Uterus (tissue), 4 donors: Measurements from ENCODE around the gene MISP. TPM values are rescaled to one million over a fixed set of nuclear protein-coding genes. Genes with fewer than 3 reads are reported as not detected.

Experiments used
- DNase-seq, 2 donors: peaks; one replicate each; pipeline ENCODE4 v3.0.0-alpha.2; 2019 to 2020
- H3K27ac ChIP-seq, 2 donors: fragments of 200-600 bp; sonication (generic); 1 replicate in 1 of 2; 2 replicates in 1 of 2; pipeline ENCODE4 v1.5.1; 2016 to 2018
- H3K27me3 ChIP-seq, 2 donors: fragments of 200-600 bp; sonication (generic); one replicate each; pipeline ENCODE4 v1.5.1; 2018 to 2019; ENCODE audit warnings: control low read depth in 1 of 2
- H3K36me3 ChIP-seq, 2 donors: fragments of 200-600 bp; sonication (generic); one replicate each; pipeline ENCODE4 v1.5.1; 2019; ENCODE audit warnings: control low read depth in 1 of 2
- H3K4me1 ChIP-seq, 2 donors: fragments of 200-600 bp; sonication (generic); one replicate each; pipeline ENCODE4 v1.5.1; 2018 to 2019; ENCODE audit warnings: control low read depth in 1 of 2
- H3K4me3 ChIP-seq, 2 donors: fragments of 200-600 bp; sonication (generic); 1 replicate in 1 of 2; 2 replicates in 1 of 2; pipeline ENCODE4 v1.5.1; 2018 to 2019; ENCODE audit warnings: mild to moderate bottlenecking in 1 of 2
- H3K9me3 ChIP-seq, 2 donors: fragments of 200-600 bp; sonication (generic); one replicate each; pipeline ENCODE4 v1.5.1; 2019; ENCODE audit warnings: control low read depth in 1 of 2
- CTCF ChIP-seq, 4 experiments: fragments of 200-600 bp in 2 of 4; fragments of 450-650 bp in 2 of 4; sonication (generic) in 2 of 4; IDR thresholded peaks; one replicate each; pipeline ENCODE4 v1.5.1; 2016 to 2019; ENCODE audit warnings: antibody characterized with exemption in 4 of 4, mild to moderate bottlenecking in 2 of 4, moderate library complexity in 1 of 4
- POLR2A ChIP-seq, 2 donors: fragments of 450-650 bp; IDR thresholded peaks; one replicate each; pipeline ENCODE4 v1.6.1; 2016; ENCODE audit warnings: antibody characterized with exemption in 2 of 2, mild to moderate bottlenecking in 1 of 2, moderate library complexity in 1 of 2
- intact Hi-C: fragments of 100-400 bp; cut with DNase I; formaldehyde crosslinking; loops from one replicate; pipeline ENCODE4 v1.15.1; 2023; ENCODE audit warnings: low total_unique reads
- total RNA-seq, 4 donors: library from RNA; depleted of rRNA in 3 of 4; stranded (reverse); fragments of >200 nt in 3 of 4; gene quantifications; one replicate each; pipeline versions ENCODE4 v1.1.0 to v1.2.4, GENCODE V29; 2014 to 2023
- donor health status: DM: yes; HTN: yes; CAD: no.

Gene MISP
- total RNA-seq, 4 donors from 2014 or later: 0.26 to 5.5 (median 0.39) TPM

- Histone ChIP-seq H3K9me3 (no peaks in the 10 kb centered on the region), H3K4me1 (no peaks in the 10 kb centered on the region), H3K27ac (no peak overlapping the region), H3K27me3 (no peaks in the 10 kb centered on the region), H3K4me3 (no peak overlapping the region), H3K36me3 (no peaks in the 10 kb centered on the region)
- TF ChIP-seq CTCF (IDR thresholded peaks at IDR 0.05) (no peak), POLR2A (IDR thresholded peaks at IDR 0.05) (no peak)
- DNase-seq: no peak
- intact Hi-C loops: no loop called here
These were observed 59.4 kb downstream of the MISP start for GRCh38 chr19:810077-810855.

- intact Hi-C loops: no loop called here
- H3K4me3 ChIP-seq: no peak overlapping the region
- no peak for DNase-seq
- H3K9me3 ChIP-seq: no peaks in the 10 kb centered on the region
- TF ChIP-seq CTCF (IDR thresholded peaks at IDR 0.05): no peak
- no peak for TF ChIP-seq POLR2A (IDR thresholded peaks at IDR 0.05)
- H3K27ac ChIP-seq: no peak overlapping the region
- no peaks in the 10 kb centered on the region for H3K36me3 ChIP-seq
- H3K27me3 ChIP-seq: no peaks in the 10 kb centered on the region
- H3K4me1 ChIP-seq: no peaks in the 10 kb centered on the region
These were observed 60.1 kb downstream of the MISP start for GRCh38 chr19:810883-811489.

GRCh38 chr19:811506-812048 is 60.7 kb downstream of the MISP start:
- no peaks in the 10 kb centered on the region for H3K27me3 ChIP-seq
- no peaks in the 10 kb centered on the region for H3K36me3 ChIP-seq
- H3K27ac ChIP-seq: no peak overlapping the region
- no peaks in the 10 kb centered on the region for H3K9me3 ChIP-seq
- no peak for DNase-seq
- no peaks in the 10 kb centered on the region for H3K4me1 ChIP-seq
- intact Hi-C loops: no loop called here
- no peak for TF ChIP-seq CTCF (IDR thresholded peaks at IDR 0.05)
- no peak for TF ChIP-seq POLR2A (IDR thresholded peaks at IDR 0.05)
- H3K4me3 ChIP-seq: no peak overlapping the region

- Histone ChIP-seq H3K27me3 (no peaks in the 10 kb centered on the region), H3K4me1 (no peaks in the 10 kb centered on the region), H3K9me3 (no peaks in the 10 kb centered on the region), H3K4me3 (no peak overlapping the region), H3K36me3 (no peaks in the 10 kb centered on the region), H3K27ac (no peak overlapping the region)
- no peak for DNase-seq
- intact Hi-C loops: no loop called here
- TF ChIP-seq CTCF (IDR thresholded peaks at IDR 0.05) (no peak), POLR2A (IDR thresholded peaks at IDR 0.05) (no peak)
These were observed 61.3 kb downstream of the MISP start for GRCh38 chr19:812049-812746.
